MM.1S (cell line): Measurements from ENCODE around the gene GNLY.

ENCODE experiments used
- CTCF ChIP-seq: fragments of 300-600 bp; sonication (generic); IDR thresholded peaks from 2 replicates; pipeline ENCODE4 v1.5.1; 2016; ENCODE audit warnings: antibody characterized with exemption, low read length, mixed read lengths
- EZH2 ChIP-seq: fragments of 300-600 bp; sonication (generic); optimal IDR thresholded peaks from 2 replicates; pipeline ENCODE3; 2017; ENCODE audit warnings: low read depth, mild to moderate bottlenecking, antibody characterized with exemption, low read length, mixed read lengths
- EZH2phosphoT487 ChIP-seq: fragments of 300-600 bp; sonication (generic); IDR thresholded peaks from 2 replicates; pipeline ENCODE4 v1.6.1; 2018; ENCODE audit warnings: antibody characterized with exemption, low read length

DNA sequence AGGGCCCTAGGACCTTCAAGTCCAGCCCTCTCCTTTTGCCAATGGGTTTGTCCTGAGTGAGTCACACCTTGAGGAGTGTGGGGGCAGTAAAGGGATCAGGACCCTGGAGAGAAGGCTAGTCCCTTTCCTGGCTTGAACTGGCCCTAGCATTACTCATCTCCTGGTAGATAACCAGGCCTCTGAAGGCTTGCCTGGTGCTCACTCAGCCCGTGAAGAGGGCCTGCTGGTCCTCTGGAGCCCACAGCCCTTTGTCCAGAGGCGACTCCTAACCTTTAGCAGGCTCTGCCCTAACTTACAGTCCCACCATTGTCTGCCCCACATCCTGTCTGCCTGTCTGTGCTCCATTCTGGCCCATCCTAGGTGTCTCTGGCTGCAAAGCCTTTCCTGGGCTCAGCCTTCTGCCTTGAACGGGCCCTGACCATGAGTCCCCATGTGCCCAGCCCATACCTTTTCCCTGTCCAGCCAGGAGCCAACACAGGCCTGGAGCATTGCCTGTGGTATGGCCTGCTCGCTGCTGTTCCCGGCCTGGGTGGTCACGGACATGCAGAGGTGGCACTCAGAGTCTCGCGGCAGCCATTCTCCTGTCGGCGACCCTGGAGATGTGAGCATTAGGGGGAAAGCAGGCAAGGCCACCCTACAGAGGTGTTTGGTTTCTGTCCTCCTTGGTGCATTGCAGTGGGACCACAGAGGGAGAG is 31.1 kb upstream of the GNLY start:
- TF ChIP-seq CTCF (no peak), EZH2phosphoT487 (no peak), EZH2 (no peak)
